Upper lobe of left lung (tissue), 4 donors: ENCODE results near the gene PRORP.
A peak's percentile ranks its signal among the peaks of the same experiment; 100 is the strongest.

Source experiments
- POLR2AphosphoS5 ChIP-seq, 2 donors: sonication (generic); formaldehyde crosslinking; IDR thresholded peaks; one replicate each; pipeline ENCODE4 v1.5.1; 2017; ENCODE audit warnings: antibody characterized with exemption in 2 of 2
- TF ChIP-seq, protein P1 (sequence below), 6 experiments: fragments of 450-650 bp in 4 of 6; fragments of 200-600 bp in 2 of 6; sonication (generic) in 2 of 6; IDR thresholded peaks; one replicate each; pipeline ENCODE4 v1.5.1; 2016 to 2019; ENCODE audit warnings: antibody characterized with exemption in 6 of 6

DNA sequence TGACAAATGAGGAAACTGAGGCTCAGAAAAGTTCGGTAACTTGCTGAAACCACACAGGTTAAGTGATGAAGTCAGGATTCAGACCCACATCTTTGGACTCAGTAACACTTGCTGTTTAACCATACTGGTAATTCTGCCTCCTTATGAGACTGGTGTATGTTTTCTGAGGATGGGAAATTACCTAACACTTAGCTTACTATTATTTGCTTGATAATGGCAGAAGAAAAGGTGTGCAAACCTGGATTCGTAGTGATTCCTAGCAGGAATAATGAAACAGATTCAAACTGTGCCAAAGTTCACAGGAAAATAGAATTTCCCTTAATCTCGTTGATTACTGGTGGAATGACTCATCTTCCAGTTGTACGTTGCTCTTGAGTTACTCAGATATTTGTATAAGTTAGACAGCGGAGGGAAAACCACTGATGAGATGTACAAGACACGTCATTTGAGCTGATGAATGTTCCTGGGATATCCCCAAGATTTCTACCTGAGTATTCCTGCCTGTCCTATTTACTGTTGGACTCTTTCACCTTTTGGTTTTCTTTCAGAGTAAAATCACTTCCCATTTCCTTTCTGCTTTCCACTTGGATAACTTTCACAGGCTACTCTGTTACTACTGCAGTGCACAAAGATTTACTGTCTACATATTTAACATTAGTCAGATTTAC, 37.5 kb downstream of the PRORP start:
- TF ChIP-seq, protein P1, sequence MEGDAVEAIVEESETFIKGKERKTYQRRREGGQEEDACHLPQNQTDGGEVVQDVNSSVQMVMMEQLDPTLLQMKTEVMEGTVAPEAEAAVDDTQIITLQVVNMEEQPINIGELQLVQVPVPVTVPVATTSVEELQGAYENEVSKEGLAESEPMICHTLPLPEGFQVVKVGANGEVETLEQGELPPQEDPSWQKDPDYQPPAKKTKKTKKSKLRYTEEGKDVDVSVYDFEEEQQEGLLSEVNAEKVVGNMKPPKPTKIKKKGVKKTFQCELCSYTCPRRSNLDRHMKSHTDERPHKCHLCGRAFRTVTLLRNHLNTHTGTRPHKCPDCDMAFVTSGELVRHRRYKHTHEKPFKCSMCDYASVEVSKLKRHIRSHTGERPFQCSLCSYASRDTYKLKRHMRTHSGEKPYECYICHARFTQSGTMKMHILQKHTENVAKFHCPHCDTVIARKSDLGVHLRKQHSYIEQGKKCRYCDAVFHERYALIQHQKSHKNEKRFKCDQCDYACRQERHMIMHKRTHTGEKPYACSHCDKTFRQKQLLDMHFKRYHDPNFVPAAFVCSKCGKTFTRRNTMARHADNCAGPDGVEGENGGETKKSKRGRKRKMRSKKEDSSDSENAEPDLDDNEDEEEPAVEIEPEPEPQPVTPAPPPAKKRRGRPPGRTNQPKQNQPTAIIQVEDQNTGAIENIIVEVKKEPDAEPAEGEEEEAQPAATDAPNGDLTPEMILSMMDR (IDR thresholded peaks at IDR 0.05), result no peak
- TF ChIP-seq POLR2AphosphoS5 (IDR thresholded peaks at IDR 0.05), result peak in 1 of 2 donors; percentile 55
